ENCODE data around the gene DUSP16.
"Not testable (repeated sequence)": the region's sequence is repeated elsewhere in the genome, so short reads cannot be mapped to it uniquely, and the experiment has no call there.

The DUSP16 gene

DNA sequence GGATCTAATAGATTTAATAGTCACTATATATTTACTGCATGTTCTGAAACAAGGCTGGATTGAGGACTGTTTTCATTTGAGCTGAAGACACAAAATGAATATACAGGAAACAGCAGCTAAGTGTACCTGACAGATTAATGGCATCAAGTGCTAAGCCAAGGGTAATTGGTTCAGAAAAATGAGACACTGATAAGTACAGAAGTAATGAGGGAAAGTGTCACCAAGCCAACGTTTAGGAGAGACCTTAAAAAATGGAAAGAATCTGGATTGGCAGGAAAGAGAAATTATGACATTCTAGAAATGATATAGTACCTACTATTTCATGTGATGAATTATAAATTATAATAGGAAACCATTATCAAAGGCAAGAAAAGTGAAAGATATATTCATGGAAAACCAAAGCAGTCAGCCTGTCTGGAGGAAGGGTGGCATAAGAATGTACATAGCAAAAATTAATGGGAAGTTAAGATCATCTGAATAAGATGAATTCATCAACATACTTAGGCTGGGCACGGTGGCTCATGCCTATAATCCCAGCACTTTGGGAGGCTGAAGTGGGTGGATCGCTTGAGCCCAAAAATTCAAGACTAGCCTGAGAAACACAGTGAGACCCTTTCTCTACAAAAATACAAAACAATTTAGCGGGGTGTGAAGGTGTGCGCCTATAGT lies 21.0 kb upstream of the DUSP16 start:
- DNase-seq (ENCODE audit: low spot score): no peak

DNA sequence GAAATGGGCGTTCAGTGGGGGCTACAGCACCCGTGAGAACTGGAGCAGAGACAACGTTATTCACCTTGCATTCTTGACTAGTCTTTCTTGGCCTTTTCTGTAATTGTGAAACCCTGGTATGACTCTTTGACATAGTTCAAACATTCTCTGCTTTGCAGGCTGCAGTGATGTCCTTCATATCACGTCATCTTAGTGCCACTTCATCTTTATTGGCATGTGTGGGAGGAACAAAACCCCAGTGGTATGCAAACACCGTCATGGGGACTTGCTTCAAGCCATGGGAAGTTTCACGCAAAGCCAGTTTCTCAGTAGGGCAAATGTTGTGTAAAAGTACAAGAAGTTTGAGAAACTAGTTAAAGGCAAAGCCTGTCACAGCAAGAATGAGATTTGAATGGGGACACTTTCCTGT lies 20.2 kb upstream of the DUSP16 start:
- DNase-seq (ENCODE audit: low spot score): no peak

DNA sequence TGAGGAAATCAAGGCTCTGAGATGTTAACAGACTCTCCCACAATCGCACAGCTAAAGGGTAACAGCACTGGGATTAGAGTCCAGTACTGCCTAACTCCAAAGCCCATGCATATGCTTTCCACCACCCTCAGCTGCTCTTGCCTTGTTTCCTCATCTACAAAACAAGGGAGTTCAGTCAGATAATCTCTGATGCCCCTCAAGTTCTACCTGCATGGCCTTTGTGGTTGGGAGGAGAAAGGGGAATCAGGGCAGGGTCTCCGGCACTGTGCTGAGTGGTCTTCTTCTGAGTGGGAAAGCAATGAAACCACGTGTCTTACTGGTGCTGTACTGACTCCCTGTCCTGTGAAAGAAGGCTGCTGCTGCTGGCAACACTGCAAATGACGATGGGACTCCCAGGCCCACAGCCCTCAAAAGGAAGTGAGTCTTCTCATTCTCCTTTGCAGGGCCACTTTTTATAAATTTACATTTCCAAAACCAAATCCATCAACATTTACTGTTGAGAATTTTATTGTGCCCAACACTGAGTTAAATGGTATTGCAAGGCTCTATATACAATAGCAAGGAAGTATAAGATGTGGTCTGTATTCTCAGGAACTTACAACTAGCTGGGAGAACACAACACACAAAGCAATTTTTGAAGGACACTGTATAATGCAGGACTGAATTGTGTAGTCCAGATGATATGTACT lies 19.7 kb upstream of the DUSP16 start:
- DNase-seq (ENCODE audit: low spot score): no peak

DNA sequence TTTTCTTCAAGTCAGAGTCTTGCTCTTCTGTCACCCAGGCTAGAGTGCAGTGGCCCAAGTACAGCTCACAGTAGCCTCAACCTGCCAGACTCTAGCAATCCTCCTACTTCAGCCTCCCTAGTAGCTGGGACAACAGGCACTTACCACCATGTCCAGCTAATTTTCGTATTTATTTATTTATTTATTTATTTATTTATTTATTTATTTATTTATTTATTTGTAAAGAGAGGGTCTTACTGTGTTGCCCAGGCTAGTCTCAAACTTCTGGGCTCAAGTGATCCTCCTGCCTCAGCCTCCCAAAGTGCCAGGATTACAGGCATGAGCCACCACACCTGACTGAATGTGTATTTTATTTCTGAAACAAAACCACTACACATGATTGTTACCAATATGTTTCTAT lies 18.1 kb upstream of the DUSP16 start:
- DNase-seq (ENCODE audit: low spot score): not testable (repeated sequence)

DNA sequence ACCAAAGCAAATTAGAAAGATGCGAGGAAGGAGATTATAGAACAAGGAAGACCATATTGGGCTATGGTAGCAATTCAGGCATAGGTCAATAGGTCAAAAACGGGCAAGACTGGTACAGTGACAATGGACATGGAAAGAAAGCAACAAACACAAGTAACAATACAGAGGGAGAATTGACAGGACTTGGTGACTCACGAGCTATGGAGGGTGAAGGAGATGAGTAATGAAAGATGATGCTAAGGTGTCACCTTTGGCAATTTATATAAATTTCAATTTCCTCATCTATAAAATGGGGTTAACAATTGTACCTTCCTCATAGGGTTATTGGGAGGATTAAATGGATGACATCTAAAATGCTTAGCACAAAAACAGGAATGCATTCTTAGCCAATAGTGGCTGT lies 15.1 kb upstream of the DUSP16 start:
- no peak for DNase-seq (ENCODE audit: low spot score)

DNA sequence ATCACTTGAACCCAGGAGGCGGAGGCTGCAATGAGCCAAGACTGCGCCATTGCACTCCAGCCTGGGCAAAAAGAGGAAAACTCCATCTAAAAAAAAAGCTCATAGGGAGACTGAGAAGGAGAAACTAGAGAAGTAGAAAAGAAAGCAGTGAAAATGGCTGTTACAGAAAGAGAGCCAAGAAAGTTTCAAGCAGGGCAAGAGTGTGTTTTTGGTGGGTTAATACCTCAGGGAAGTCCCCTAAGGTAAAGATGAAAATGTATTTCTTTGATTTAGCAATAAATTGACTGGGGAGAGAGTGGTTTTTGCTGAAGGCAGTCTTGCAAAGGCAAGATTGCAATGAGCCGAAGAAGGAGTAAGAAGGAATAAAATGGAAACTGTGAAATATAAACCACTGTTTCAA lies 10.0 kb upstream of the DUSP16 start:
- no peak for DNase-seq (ENCODE audit: low spot score)

- DNase-seq (ENCODE audit: low spot score): not testable (repeated sequence)
These were observed 3.3 kb upstream of the DUSP16 start for GRCh38 chr12:12565971-12566370.

DNA sequence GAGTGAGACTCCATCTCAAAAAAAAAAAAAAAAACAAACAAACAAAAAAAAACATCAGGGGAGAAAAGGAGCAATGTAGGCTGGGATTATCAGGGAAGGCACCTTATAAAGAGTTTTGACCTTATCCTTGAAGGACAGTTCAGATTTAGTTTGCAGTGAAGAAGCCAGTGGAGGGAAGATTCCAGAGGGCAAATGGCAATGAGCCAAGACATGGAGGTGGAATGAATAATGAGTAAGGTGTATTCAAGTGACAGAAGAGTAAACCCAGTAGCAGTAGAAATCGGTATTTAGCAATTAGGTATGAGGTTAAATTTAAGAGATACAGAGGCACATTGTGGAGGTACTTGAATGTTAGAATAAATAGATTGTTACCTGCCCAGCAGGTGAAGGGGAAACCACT lies 2.2 kb upstream of the DUSP16 start:
- no peak for DNase-seq (ENCODE audit: low spot score)

- DNase-seq (ENCODE audit: low spot score): no peak
These were observed 746 bp upstream of the DUSP16 start for GRCh38 chr12:12563290-12563928.

DNA sequence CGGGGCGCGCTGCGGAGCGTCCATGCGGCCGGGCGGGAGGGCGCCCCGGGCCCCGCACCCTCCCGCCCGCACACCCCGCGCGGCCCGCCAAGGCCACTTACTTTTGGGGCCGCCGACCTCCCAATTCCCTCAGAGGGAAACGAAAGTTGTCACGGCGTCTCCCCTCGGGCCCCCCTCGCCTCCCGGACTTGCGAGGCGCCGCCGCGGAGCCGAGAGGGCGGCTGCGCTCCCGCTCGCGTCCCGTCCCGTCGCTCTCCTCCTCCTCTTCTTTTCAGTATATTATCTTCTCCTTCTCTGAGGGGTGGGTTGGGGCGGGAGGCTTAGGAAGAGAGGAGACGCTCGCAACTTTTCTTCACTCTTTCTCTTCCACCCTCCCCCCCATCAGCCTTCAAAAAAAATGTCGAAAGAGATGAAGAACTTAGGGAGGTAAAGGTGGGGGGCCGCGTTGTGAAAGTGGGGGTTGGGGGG lies 613 bp downstream of the DUSP16 start:
- DNase-seq (ENCODE audit: low spot score): no peak

DNA sequence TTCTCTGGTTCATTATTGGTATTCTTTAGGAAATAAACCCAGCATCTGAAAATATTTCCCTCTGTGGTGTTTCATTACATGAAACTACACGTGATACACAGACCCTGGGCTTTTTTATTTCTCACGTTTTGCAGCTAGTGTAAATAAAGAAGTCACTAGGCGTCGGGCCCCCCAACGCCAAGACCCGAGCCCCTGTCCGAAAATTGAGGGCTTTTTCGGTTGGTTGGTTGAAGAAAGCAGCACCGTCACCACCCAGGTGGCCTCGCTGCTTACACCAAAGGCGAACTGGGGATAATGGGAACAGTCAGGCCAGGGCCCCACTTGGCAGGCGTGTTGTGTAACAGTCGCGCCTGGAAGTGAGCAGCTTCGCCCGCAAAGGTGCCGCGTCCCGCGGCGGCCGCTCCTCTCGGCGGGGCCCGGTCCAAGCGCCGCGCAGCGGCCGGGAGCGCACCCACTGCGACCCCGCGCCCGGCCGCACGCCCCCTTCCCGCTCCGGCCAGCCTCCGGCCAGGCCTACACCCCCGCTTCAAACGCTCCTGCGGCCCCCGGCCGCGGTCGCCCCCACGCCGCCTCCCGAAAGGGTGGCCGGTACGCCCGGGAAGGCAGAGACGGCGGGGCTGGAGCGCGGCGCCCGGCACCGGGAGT lies 1.2 kb downstream of the DUSP16 start:
- no peak for DNase-seq (ENCODE audit: low spot score)

- no peak for DNase-seq (ENCODE audit: low spot score)
These were observed 1.9 kb downstream of the DUSP16 start for GRCh38 chr12:12560587-12561370.

DNA sequence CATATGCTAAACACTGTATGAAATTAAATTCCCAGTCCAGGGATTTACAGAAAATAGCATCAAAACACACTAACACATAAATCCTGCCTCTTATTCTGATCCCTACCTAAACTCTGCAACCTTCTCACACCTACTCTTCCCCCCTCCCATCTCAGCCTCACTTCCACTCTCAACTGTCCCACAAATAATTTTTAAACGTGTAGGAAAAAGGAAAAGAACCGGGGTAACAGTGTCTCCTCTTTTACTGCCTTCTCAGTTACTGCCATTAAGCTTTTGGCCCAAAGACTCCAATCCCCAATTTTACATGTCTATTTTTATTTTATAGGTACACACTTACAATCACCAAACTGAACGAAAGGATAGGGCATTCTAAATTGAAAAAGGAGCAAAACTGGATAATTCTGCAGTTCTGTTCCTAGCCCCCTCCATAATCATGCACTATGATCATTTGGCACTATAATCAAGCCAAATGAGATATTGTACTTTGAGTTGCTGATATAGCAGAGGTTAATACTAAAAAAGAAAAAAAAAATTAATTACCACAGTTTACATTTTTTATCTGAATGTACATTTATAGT lies 2.9 kb downstream of the DUSP16 start:
- DNase-seq (ENCODE audit: low spot score): no peak

DNA sequence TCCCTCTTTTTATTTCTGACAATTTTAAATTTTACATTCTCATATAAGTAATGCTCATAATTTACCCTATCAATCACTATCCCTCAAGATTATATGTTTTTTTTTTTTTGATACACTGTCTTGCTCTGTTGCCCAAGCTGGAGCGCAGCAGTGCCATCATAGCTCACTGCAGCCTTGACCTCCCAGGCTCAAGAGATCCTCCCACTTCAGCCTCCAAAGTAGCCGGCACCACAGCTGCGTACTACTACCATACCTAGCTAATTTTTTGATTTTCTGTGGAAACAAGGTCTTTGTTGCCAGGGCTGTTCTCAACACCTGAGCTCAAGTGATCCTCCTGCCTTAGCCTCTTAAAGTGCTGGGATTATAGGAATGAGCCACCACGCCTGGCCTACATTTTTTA lies 4.4 kb downstream of the DUSP16 start:
- DNase-seq (ENCODE audit: low spot score): no peak

- DNase-seq (ENCODE audit: low spot score): no peak
These were observed 4.9 kb downstream of the DUSP16 start for GRCh38 chr12:12557733-12558132.

- DNase-seq (ENCODE audit: low spot score): no peak
These were observed 7.0 kb downstream of the DUSP16 start for GRCh38 chr12:12555656-12556055.

GRCh38 chr12:12553208-12553785 lies 9.4 kb downstream of the DUSP16 start:
- no peak for DNase-seq (ENCODE audit: low spot score)

GRCh38 chr12:12551115-12551514 lies 11.5 kb downstream of the DUSP16 start:
- no peak for DNase-seq (ENCODE audit: low spot score)

DNA sequence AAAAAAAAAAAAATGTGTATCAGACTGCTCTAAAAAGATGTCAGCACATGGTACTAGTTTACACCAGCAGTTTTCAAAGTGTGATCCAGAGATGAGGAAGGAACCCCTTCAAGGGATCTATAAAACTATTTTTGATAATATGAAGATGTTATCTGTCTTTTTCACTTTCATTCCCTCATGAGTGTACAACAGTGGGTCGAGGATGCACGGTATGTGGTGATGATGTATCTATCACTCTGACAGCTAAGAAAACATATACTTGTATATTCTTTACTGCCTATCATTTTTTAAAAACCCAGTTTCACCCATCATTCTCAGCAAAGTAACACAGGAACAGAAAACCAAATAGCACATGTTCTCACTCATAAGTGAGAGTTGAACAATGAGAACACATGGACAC lies 12.4 kb downstream of the DUSP16 start:
- DNase-seq (ENCODE audit: low spot score): no peak

GRCh38 chr12:12549426-12549825 lies 13.2 kb downstream of the DUSP16 start:
- DNase-seq (ENCODE audit: low spot score): no peak

GRCh38 chr12:12548713-12549112 lies 13.9 kb downstream of the DUSP16 start:
- DNase-seq (ENCODE audit: low spot score): no peak
